Measurements from ENCODE around the gene ALG5.

DNA sequence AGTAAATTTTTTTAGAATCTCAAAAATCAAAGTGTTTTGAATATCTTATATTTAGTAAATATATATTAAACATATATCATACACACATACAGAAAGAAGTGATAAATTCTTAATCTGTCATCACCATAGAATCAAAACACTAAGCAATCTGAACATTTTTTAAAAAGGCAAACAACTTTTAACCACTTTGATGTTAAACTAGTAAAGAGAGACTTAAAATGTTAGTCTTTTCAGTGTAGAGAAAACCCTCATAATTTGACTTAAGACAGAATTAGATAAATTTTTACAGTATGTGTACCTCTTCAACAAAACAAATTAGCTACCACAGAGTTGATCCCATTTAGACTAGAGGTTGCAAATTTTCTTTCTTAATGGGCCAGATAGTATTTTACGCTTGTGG, 46.9 kb upstream of the ALG5 start:
- TF ChIP-seq POLR2A (IDR thresholded peaks at IDR 0.05) (no peak), POLR2AphosphoS5 (IDR thresholded peaks at IDR 0.05) (no peak), EP300 (IDR thresholded peaks at IDR 0.05) (no peak)
- TF ChIP-seq, protein P1, sequence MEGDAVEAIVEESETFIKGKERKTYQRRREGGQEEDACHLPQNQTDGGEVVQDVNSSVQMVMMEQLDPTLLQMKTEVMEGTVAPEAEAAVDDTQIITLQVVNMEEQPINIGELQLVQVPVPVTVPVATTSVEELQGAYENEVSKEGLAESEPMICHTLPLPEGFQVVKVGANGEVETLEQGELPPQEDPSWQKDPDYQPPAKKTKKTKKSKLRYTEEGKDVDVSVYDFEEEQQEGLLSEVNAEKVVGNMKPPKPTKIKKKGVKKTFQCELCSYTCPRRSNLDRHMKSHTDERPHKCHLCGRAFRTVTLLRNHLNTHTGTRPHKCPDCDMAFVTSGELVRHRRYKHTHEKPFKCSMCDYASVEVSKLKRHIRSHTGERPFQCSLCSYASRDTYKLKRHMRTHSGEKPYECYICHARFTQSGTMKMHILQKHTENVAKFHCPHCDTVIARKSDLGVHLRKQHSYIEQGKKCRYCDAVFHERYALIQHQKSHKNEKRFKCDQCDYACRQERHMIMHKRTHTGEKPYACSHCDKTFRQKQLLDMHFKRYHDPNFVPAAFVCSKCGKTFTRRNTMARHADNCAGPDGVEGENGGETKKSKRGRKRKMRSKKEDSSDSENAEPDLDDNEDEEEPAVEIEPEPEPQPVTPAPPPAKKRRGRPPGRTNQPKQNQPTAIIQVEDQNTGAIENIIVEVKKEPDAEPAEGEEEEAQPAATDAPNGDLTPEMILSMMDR (IDR thresholded peaks at IDR 0.05) = no peak

All from sigmoid colon (tissue), 4 donors.